ENCODE results near the gene OMP.

Gene OMP

DNA sequence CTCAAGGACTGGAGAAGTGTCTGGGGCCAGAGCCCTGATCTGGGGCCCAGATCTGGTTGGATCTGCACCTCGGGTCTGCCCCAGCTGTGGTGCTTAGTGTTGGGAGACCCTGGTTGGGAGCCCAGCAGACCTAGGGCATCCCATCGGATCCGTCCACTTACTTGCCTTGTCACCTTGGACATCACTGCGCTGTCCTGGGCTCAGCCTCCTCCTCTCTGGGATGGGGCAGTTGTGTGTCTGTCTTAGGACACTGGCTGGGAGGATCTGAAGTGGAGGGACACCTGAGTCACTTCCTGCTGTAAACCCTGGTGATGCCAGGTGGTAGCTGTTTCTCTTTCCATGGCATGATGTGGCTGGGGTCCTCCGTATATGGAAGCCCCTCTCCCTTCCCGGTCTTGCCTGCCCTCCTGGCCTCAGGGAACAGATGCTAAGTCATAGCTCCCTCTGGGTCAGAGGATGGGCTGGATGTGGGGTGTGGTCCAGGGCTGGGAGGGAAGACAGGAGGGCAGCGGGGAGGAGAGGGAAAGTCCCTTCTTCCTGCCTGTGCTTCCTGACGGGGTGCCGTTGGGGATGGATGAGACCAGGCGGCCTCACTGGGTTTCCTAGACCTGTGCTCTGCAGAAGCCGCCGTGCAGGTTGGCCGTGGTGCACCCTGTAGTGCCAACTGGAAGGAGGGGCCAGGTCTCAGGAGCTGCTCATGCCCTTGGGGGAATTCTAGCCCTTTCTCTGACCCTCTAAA, 12.1 kb upstream of the OMP start:
- ChIA-PET CTCF (interaction anchor here (0.6 to 4.1 kb wide), 39 partner anchors 8 to 795 kb away, joined by 3 to 61 read pairs (median 5); partner anchors contain the start of gene MYO7A), POLR2A (interaction anchor here (0.9 kb wide), 1 partner anchor 24 kb away, joined by 3 read pairs; the partner anchor contains the start of gene CAPN5)
- no peaks in the 10 kb centered on the region for H3K9me3 ChIP-seq (ENCODE audit: control insufficient read depth, insufficient read depth, low read depth, low read length)
- TF ChIP-seq, protein P1, sequence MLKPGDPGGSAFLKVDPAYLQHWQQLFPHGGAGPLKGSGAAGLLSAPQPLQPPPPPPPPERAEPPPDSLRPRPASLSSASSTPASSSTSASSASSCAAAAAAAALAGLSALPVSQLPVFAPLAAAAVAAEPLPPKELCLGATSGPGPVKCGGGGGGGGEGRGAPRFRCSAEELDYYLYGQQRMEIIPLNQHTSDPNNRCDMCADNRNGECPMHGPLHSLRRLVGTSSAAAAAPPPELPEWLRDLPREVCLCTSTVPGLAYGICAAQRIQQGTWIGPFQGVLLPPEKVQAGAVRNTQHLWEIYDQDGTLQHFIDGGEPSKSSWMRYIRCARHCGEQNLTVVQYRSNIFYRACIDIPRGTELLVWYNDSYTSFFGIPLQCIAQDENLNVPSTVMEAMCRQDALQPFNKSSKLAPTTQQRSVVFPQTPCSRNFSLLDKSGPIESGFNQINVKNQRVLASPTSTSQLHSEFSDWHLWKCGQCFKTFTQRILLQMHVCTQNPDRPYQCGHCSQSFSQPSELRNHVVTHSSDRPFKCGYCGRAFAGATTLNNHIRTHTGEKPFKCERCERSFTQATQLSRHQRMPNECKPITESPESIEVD (tag by site-specific recombination; IDR thresholded peaks at IDR 0.05), result no peak
- TF ChIP-seq, protein P2, sequence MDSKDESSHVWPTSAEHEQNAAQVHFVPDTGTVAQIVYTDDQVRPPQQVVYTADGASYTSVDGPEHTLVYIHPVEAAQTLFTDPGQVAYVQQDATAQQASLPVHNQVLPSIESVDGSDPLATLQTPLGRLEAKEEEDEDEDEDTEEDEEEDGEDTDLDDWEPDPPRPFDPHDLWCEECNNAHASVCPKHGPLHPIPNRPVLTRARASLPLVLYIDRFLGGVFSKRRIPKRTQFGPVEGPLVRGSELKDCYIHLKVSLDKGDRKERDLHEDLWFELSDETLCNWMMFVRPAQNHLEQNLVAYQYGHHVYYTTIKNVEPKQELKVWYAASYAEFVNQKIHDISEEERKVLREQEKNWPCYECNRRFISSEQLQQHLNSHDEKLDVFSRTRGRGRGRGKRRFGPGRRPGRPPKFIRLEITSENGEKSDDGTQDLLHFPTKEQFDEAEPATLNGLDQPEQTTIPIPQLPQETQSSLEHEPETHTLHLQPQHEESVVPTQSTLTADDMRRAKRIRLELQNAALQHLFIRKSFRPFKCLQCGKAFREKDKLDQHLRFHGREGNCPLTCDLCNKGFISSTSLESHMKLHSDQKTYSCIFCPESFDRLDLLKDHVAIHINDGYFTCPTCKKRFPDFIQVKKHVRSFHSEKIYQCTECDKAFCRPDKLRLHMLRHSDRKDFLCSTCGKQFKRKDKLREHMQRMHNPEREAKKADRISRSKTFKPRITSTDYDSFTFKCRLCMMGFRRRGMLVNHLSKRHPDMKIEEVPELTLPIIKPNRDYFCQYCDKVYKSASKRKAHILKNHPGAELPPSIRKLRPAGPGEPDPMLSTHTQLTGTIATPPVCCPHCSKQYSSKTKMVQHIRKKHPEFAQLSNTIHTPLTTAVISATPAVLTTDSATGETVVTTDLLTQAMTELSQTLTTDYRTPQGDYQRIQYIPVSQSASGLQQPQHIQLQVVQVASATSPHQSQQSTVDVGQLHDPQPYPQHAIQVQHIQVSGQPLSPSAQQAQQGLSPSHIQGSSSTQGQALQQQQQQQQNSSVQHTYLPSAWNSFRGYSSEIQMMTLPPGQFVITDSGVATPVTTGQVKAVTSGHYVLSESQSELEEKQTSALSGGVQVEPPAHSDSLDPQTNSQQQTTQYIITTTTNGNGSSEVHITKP (tag by site-specific recombination; IDR thresholded peaks at IDR 0.05), result no peak
- TF ChIP-seq KLF16 (tag by site-specific recombination; IDR thresholded peaks at IDR 0.05) (no peak), TRIM28 (IDR thresholded peaks at IDR 0.05; ENCODE audit: borderline replicate concordance, low read length) (no peak), ZNF785 (tag by site-specific recombination; IDR thresholded peaks at IDR 0.05) (no peak), SP2 (tag by site-specific recombination; IDR thresholded peaks at IDR 0.05) (no peak), MEIS1 (CRISPR knock-in tag; IDR thresholded peaks at IDR 0.05; ENCODE audit: borderline replicate concordance) (no peak), ZSCAN30 (tag by site-specific recombination; IDR thresholded peaks at IDR 0.05) (no peak)
- TF ChIP-seq, protein P3, sequence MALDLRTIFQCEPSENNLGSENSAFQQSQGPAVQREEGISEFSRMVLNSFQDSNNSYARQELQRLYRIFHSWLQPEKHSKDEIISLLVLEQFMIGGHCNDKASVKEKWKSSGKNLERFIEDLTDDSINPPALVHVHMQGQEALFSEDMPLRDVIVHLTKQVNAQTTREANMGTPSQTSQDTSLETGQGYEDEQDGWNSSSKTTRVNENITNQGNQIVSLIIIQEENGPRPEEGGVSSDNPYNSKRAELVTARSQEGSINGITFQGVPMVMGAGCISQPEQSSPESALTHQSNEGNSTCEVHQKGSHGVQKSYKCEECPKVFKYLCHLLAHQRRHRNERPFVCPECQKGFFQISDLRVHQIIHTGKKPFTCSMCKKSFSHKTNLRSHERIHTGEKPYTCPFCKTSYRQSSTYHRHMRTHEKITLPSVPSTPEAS (tag by site-specific recombination; IDR thresholded peaks at IDR 0.05), result no peak
- TF ChIP-seq, protein P4, sequence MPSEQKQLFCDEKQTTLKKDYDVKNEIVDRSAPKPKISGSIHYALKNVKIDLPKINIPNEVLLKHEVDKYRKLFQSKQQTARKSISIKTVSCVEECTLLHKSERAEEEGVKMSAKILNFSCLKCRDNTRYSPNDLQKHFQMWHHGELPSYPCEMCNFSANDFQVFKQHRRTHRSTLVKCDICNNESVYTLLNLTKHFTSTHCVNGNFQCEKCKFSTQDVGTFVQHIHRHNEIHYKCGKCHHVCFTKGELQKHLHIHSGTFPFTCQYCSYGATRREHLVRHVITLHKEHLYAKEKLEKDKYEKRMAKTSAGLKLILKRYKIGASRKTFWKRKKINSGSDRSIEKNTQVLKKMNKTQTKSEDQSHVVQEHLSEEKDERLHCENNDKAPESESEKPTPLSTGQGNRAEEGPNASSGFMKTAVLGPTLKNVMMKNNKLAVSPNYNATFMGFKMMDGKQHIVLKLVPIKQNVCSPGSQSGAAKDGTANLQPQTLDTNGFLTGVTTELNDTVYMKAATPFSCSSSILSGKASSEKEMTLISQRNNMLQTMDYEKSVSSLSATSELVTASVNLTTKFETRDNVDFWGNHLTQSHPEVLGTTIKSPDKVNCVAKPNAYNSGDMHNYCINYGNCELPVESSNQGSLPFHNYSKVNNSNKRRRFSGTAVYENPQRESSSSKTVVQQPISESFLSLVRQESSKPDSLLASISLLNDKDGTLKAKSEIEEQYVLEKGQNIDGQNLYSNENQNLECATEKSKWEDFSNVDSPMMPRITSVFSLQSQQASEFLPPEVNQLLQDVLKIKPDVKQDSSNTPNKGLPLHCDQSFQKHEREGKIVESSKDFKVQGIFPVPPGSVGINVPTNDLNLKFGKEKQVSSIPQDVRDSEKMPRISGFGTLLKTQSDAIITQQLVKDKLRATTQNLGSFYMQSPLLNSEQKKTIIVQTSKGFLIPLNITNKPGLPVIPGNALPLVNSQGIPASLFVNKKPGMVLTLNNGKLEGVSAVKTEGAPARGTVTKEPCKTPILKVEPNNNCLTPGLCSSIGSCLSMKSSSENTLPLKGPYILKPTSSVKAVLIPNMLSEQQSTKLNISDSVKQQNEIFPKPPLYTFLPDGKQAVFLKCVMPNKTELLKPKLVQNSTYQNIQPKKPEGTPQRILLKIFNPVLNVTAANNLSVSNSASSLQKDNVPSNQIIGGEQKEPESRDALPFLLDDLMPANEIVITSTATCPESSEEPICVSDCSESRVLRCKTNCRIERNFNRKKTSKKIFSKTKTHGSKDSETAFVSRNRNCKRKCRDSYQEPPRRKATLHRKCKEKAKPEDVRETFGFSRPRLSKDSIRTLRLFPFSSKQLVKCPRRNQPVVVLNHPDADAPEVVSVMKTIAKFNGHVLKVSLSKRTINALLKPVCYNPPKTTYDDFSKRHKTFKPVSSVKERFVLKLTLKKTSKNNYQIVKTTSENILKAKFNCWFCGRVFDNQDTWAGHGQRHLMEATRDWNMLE (tag by site-specific recombination; conservative IDR thresholded peaks at IDR 0.05; ENCODE audit: low read depth), result no peak
- TF ChIP-seq, protein P5, sequence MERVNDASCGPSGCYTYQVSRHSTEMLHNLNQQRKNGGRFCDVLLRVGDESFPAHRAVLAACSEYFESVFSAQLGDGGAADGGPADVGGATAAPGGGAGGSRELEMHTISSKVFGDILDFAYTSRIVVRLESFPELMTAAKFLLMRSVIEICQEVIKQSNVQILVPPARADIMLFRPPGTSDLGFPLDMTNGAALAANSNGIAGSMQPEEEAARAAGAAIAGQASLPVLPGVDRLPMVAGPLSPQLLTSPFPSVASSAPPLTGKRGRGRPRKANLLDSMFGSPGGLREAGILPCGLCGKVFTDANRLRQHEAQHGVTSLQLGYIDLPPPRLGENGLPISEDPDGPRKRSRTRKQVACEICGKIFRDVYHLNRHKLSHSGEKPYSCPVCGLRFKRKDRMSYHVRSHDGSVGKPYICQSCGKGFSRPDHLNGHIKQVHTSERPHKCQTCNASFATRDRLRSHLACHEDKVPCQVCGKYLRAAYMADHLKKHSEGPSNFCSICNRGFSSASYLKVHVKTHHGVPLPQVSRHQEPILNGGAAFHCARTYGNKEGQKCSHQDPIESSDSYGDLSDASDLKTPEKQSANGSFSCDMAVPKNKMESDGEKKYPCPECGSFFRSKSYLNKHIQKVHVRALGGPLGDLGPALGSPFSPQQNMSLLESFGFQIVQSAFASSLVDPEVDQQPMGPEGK (tag by site-specific recombination; IDR thresholded peaks at IDR 0.05), result no peak
- H3K4me3 ChIP-seq (ENCODE audit: low read depth, low read length), result no peak overlapping the region
- no peaks in the 10 kb centered on the region for H3K4me1 ChIP-seq (ENCODE audit: control insufficient read depth, insufficient read depth, low read length)
- H3K27ac ChIP-seq (ENCODE audit: extremely low read depth, low read depth, low read length), result no peak overlapping the region
- H3K36me3 ChIP-seq (ENCODE audit: control insufficient read depth in 2 of 2, insufficient read depth in 1 of 2, low read length in 2 of 2), result no peaks in the 10 kb centered on the region
